ENCODE results near the gene DTX3. TPM values are rescaled to one million over a fixed set of nuclear protein-coding genes. Genes with fewer than 3 reads are reported as not detected.
"Not testable (repeated sequence)": the region's sequence is repeated elsewhere in the genome, so short reads cannot be mapped to it uniquely, and the experiment has no call there.

DTX3 gene
- total RNA-seq, 1 donor from 2014 or later: 27.3 TPM

DNA sequence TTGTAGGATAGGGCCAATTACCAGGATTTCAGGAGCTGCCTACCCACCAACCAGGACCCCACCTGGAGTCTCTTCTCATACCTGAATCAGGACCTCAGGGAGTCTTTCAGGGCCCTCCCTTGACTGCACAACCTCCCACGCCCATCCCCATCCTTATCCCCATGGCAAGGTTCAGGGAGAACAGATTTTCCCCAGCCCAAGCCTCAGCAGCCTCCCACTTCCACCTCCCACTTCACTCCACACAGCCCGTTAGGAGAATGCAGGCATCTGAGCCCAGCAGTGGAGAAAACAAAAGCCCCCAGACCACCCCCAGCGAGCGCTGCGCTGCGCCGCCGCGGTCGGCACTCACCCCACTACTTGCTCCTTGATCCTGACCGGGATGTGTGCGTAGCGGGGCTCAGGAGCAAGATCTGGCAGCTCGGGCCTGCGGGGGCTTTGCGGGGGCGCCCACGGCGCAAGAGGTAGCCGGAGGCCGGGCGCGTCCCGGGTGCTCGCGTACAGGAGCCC lies 27.0 kb downstream of the DTX3 start:
- TF ChIP-seq, protein P1, sequence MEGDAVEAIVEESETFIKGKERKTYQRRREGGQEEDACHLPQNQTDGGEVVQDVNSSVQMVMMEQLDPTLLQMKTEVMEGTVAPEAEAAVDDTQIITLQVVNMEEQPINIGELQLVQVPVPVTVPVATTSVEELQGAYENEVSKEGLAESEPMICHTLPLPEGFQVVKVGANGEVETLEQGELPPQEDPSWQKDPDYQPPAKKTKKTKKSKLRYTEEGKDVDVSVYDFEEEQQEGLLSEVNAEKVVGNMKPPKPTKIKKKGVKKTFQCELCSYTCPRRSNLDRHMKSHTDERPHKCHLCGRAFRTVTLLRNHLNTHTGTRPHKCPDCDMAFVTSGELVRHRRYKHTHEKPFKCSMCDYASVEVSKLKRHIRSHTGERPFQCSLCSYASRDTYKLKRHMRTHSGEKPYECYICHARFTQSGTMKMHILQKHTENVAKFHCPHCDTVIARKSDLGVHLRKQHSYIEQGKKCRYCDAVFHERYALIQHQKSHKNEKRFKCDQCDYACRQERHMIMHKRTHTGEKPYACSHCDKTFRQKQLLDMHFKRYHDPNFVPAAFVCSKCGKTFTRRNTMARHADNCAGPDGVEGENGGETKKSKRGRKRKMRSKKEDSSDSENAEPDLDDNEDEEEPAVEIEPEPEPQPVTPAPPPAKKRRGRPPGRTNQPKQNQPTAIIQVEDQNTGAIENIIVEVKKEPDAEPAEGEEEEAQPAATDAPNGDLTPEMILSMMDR (IDR thresholded peaks at IDR 0.05; ENCODE audit: insufficient read depth, low read length, poor library complexity, severe bottlenecking): no peak
- Histone ChIP-seq H3K4me3 (ENCODE audit: low read depth, low read length) (no peak overlapping the region), H3K27me3 (ENCODE audit: control insufficient read depth, insufficient read depth, low read length) (peaks cover 63% of the 10 kb centered on the region), H3K36me3 (ENCODE audit: control insufficient read depth, insufficient read depth, low read length) (no peaks in the 10 kb centered on the region)
- no peak for DNase-seq (ENCODE audit: low read depth)

DNA sequence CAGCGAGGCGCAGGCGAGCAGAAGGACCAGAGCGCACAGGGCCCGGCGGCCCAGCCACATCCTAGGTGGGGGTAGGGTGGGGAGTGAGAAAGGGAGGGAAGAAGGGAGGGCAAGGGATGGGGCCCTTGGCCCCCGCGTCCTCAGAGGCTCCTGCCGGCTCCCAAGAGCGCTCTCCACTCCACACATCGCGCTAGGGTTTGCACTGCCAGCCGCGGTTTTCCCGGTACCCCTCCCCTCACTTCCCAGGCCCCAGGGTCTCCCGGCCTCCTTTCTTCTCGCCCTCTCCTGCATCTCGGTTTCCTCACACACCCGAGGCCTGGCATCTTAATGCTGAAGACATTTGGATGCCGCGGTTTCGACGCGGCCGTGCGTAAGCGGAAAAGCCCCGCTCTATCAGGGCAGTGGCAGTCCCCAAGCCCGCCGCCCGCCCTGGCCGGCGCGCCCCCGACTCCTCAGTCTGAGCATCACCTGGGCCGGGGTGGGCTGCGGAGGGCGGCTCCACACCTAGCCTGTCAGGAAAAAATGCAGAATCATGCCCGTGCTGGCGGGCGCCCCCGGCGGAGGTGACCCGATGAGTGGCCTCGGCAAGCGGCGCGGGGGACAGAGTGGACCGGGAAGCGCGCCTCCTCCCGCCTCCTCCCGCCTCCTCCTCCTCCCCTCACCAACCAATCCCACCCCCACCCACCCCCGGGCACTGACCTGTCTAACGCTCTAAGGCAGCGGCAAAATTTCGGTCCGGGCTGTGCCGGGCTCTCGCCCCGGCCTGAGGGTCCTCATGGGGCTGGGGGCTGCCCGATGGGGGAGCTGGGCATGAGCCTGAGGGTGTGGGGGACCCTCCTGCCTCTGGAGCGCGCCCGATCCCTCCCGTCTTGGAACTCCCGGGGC lies 27.7 kb downstream of the DTX3 start:
- Histone ChIP-seq H3K27me3 (ENCODE audit: control insufficient read depth, insufficient read depth, low read length) (peaks cover 56% of the 10 kb centered on the region), H3K36me3 (ENCODE audit: control insufficient read depth, insufficient read depth, low read length) (no peaks in the 10 kb centered on the region), H3K4me3 (ENCODE audit: low read depth, low read length) (peak overlapping the region; percentile 39)
- DNase-seq (ENCODE audit: low read depth): no peak
- TF ChIP-seq, protein P1 (IDR thresholded peaks at IDR 0.05; ENCODE audit: insufficient read depth, low read length, poor library complexity, severe bottlenecking): no peak

DNA sequence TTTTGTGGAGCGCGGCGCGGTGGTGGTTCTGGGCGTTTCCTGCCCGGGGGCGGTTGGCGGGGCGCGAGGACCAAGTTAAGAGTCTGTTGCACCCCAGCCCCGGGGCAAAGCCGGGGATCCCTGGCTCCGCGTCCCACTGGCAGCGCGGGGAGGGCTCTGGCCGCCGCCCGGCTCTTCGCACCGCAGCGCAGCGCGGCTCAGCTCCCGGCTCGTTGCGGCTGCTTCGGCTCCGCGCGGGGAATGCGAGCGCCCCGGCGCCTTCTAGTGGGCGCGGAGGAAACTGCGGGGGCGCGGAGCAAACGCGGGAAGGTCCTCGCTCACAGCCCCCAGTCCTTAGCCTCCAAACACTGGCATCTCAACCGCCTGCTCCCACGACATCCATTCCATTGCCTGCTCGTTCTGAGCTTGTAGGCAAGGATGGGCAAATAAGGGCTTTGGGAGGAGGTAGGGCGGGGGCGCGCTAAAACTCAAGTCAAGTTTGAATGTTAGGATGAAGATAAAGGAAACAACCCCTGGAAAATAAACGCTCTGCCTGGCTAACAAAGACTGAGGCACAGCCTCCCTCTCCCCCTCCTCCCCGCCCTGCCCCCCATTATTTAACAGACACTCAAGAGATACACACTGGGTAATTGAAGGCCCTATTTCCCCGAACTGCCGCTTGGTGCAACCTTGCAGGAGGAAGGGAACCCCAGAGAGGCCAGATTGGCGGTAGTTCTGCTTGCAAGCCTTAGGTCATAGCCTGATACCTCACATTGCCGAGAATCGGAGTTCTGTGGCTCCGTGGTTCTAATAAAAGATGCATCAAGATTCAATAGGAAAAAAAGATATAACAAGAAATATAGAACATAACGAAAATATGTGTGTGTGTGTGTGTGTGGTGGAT lies 28.6 kb downstream of the DTX3 start, which contains the start of gene B4GALNT1:
TSS of gene B4GALNT1 (minus strand) at position 244 of the 883 bp plus-strand sequence. CDS start 1,069 bp downstream, outside the sequence.
- H3K36me3 ChIP-seq (ENCODE audit: control insufficient read depth, insufficient read depth, low read length): no peaks in the 10 kb centered on the region
- peaks cover 49% of the 10 kb centered on the region for H3K27me3 ChIP-seq (ENCODE audit: control insufficient read depth, insufficient read depth, low read length)
- peak within 1 kb of the TSS; percentile 39 for H3K4me3 ChIP-seq (ENCODE audit: low read depth, low read length)
- no peak for DNase-seq (ENCODE audit: low read depth)
- TF ChIP-seq, protein P1 (IDR thresholded peaks at IDR 0.05; ENCODE audit: insufficient read depth, low read length, poor library complexity, severe bottlenecking): peak; percentile 76

DNA sequence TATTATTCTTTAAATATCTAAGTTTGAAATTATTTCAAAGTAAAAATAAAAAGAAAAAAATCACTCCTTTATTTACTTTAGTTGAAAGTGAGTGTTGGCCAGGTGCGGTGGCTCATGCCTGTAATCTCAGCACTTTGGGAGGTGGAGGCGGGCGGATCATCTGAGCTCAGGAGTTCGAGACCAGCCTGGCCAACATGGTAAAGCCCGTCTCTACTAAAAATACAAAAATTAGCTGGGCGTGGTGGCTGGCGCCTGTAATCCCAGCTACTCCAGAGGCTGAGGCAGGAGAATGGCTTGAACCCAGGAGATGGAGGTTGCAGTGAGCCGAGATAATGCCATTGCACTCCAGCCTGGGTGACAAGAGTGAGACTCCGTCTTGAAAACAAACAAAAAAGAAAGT lies 32.1 kb downstream of the DTX3 start:
- peaks cover 29% of the 10 kb centered on the region for H3K27me3 ChIP-seq (ENCODE audit: control insufficient read depth, insufficient read depth, low read length)
- H3K4me3 ChIP-seq (ENCODE audit: low read depth, low read length); DNase-seq (ENCODE audit: low read depth); H3K36me3 ChIP-seq (ENCODE audit: control insufficient read depth, insufficient read depth, low read length): not testable (repeated sequence)

DNA sequence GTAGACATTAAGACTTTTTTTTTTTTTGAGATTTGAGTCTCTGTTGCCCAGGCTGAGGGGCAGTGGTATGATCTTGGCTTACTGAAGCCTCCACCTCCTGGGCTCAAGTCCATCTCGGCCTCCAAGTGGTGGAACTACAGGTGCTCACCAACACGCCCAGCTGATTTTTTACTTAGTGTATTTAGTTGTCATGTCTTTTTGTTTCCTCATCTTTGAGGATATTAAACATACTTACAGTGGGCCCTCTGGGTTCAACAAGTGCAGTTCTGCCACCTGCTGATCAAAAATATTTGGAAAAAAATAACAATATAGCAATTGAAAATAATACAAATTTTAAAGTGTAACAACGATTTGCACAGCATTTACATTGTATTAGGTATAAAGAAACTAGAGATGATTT lies 32.7 kb downstream of the DTX3 start:
- H3K4me3 ChIP-seq (ENCODE audit: low read depth, low read length): no peak overlapping the region
- H3K36me3 ChIP-seq (ENCODE audit: control insufficient read depth, insufficient read depth, low read length): no peaks in the 10 kb centered on the region
- H3K27me3 ChIP-seq (ENCODE audit: control insufficient read depth, insufficient read depth, low read length): peaks cover 22% of the 10 kb centered on the region
- no peak for DNase-seq (ENCODE audit: low read depth)
- TF ChIP-seq, protein P1 (IDR thresholded peaks at IDR 0.05; ENCODE audit: insufficient read depth, low read length, poor library complexity, severe bottlenecking): no peak

DNA sequence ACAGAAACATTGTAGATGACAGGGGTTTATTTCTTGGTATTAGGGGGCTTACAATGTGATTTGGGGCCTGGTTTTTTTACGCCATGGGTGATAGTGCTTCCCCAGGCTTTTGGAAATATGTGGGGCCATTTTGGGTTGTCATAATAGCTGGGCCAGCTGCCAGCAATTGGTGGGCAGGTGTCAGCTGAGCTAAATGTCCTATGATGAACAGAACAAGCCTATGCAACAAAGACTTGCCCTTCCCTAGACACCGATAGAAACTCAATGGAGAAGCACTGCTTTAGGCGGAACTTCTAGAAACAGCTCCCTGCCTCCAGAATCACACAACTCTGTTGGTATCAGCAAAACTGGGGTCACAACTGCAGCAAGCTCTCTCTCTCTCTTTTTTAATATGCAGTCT lies 33.5 kb downstream of the DTX3 start:
- no peak overlapping the region for H3K4me3 ChIP-seq (ENCODE audit: low read depth, low read length)
- H3K27me3 ChIP-seq (ENCODE audit: control insufficient read depth, insufficient read depth, low read length): peaks cover 16% of the 10 kb centered on the region
- DNase-seq (ENCODE audit: low read depth): no peak
- TF ChIP-seq, protein P1 (IDR thresholded peaks at IDR 0.05; ENCODE audit: insufficient read depth, low read length, poor library complexity, severe bottlenecking): no peak
- H3K36me3 ChIP-seq (ENCODE audit: control insufficient read depth, insufficient read depth, low read length): no peaks in the 10 kb centered on the region
